ENCODE data around the gene GMEB1.
"Not testable (repeated sequence)": the region's sequence is repeated elsewhere in the genome, so short reads cannot be mapped to it uniquely, and the experiment has no call there.

GMEB1 gene

DNA sequence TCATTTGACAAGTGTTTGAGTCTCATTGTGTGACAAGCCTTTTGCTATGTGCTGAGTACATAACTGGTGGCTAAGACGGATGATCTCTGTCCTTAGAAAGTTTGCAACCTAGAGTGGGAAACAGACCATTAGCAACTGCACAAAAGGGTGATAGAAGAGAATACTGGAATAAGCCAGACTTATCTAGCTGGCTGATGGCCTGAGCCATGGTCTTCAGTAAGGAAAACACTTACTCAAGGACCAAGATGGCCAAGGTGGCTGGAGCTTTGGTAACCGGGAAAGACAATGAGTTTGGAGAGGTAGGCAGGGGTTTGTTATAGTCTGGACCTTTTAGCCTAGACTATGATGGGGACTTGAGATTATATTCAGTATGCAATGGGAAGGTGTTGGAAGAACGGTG lies 24.1 kb upstream of the GMEB1 start:
- TF ChIP-seq, protein P1, sequence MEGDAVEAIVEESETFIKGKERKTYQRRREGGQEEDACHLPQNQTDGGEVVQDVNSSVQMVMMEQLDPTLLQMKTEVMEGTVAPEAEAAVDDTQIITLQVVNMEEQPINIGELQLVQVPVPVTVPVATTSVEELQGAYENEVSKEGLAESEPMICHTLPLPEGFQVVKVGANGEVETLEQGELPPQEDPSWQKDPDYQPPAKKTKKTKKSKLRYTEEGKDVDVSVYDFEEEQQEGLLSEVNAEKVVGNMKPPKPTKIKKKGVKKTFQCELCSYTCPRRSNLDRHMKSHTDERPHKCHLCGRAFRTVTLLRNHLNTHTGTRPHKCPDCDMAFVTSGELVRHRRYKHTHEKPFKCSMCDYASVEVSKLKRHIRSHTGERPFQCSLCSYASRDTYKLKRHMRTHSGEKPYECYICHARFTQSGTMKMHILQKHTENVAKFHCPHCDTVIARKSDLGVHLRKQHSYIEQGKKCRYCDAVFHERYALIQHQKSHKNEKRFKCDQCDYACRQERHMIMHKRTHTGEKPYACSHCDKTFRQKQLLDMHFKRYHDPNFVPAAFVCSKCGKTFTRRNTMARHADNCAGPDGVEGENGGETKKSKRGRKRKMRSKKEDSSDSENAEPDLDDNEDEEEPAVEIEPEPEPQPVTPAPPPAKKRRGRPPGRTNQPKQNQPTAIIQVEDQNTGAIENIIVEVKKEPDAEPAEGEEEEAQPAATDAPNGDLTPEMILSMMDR (IDR thresholded peaks at IDR 0.05; ENCODE audit: insufficient read depth, missing control alignments) = no peak
- no peak for DNase-seq (ENCODE audit: insufficient read length, low spot score)
- no peak for FAIRE-seq

DNA sequence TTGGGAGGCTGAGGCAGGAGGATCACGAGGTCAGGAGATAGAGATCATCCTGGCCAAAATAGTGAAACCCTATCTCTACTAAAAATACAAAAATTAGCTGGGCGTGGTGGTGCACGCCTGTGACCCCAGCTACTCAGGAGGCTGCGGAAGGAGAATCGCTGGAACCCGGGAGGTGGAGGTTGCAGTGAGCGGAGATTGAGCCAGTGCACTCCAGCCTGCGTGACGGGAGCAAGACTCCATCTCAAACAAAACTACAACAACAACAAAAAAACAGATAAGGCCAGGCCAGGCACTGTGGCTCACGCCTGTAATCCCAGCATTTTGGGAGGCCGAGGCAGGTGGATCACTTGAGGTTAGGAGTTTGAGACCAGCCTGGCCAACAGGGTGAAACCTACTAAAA lies 23.2 kb upstream of the GMEB1 start:
- not testable (repeated sequence) for DNase-seq (ENCODE audit: insufficient read length, low spot score); FAIRE-seq

- no peak for DNase-seq (ENCODE audit: insufficient read length, low spot score)
- TF ChIP-seq, protein P1 (IDR thresholded peaks at IDR 0.05; ENCODE audit: insufficient read depth, missing control alignments) = no peak
- FAIRE-seq = no peak
These were observed 22.5 kb upstream of the GMEB1 start for GRCh38 chr1:28646040-28646439.

DNA sequence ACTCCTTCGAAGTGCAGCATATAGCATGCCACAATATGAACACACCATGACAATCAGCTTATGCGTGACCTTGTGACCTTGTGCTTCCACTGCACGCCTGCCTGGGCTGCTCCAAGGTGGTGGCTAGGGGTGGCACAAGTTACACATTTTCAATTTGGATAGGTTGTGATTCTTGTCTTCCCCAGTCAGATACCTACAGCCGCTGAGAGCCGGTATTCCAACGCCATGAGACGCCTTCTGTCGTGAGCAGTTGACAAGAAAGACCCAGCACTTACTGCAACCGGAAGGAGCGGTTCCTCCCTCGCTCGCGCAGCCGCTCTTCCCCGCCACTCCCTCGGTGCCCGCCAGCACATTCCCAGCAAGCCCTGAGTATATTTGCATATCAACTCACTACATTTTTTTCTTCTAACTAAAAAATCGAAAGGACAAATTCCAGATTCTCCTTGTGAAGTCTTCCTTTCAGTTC lies 20.5 kb upstream of the GMEB1 start:
- FAIRE-seq (no peak), DNase-seq (ENCODE audit: insufficient read length, low spot score) (peak; percentile 77)
- TF ChIP-seq, protein P1 (IDR thresholded peaks at IDR 0.05; ENCODE audit: insufficient read depth, missing control alignments) = no peak

GRCh38 chr1:28648474-28649198 lies 19.9 kb upstream of the GMEB1 start, which contains the start of gene RNU11:
TSS of gene RNU11 (plus strand) at chr1:28648600.
- FAIRE-seq (peak; percentile 51), DNase-seq (ENCODE audit: insufficient read length, low spot score) (no peak)
- TF ChIP-seq, protein P1 (IDR thresholded peaks at IDR 0.05; ENCODE audit: insufficient read depth, missing control alignments) = no peak

- DNase-seq (ENCODE audit: insufficient read length, low spot score); FAIRE-seq: not testable (repeated sequence)
These were observed 15.5 kb upstream of the GMEB1 start for GRCh38 chr1:28653063-28653462.

DNA sequence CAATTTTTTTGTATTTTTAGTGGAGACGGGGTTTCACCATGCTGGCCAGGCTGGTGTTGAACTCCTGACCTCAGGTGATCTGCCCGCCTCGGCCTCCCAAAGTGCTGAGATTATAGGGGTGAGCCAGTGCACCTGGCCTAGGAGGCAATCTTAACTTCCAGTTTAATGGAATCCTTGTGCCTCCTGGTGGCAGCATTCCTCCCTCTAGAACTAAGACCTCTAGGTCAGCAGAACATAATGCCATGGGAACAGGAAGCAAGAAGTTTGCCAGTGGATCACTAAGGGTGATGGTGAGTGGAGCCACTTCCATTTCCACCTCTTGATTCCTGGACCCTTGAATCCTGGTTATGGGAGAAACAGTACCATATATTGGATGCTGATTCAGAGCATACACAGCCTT lies 14.7 kb upstream of the GMEB1 start:
- TF ChIP-seq, protein P1 (IDR thresholded peaks at IDR 0.05; ENCODE audit: insufficient read depth, missing control alignments) = peak; percentile 45
- FAIRE-seq; DNase-seq (ENCODE audit: insufficient read length, low spot score): not testable (repeated sequence)

GRCh38 chr1:28655448-28656311 lies 12.9 kb upstream of the GMEB1 start:
- DNase-seq (ENCODE audit: insufficient read length, low spot score); FAIRE-seq: not testable (repeated sequence)
